PC-9 (cell line): ENCODE measurements around the gene NCOA3. TPM values are rescaled to one million over a fixed set of nuclear protein-coding genes. Genes with fewer than 3 reads are reported as not detected.
"Not testable (repeated sequence)": the region's sequence is repeated elsewhere in the genome, so short reads cannot be mapped to it uniquely, and the experiment has no call there.

Experiments
- BruUV-seq: library from RNA; stranded (reverse); fragments of 400-500 nt; replicated peaks from 2 replicates; lab custom pipeline; 2021; lab: Mats Ljungman, UMichigan
- CTCF ChIA-PET: fragments of 300-600 bp; sonication (Branson Sonifier 250); formaldehyde crosslinking; loops from one replicate; lab custom pipeline; 2022; ENCODE audit warnings: antibody characterized with exemption; lab: Charles Lee
- POLR2A ChIA-PET: fragments of 300-600 bp; sonication (Branson Sonifier 250); formaldehyde crosslinking; loops from one replicate; lab custom pipeline; 2022; ENCODE audit warnings: antibody characterized with exemption; ENCODE audit not compliant: unreplicated experiment; lab: Charles Lee
- DNase-seq, 2 experiments: peaks; one replicate each; pipeline versions ENCODE4 v3.0.0 to v3.0.0-alpha.2; 2015 to 2022; ENCODE audit warnings: mixed read lengths in 1 of 2
- H2AFZ ChIP-seq: fragments of 200-600 bp; sonication (generic); 2 replicates; pipeline ENCODE4 v1.8.1; 2017; ENCODE audit warnings: antibody characterized with exemption
- H3F3A ChIP-seq: fragments of 200-600 bp; sonication (generic); 2 replicates; pipeline ENCODE4 v1.8.1; 2017; ENCODE audit warnings: antibody characterized with exemption, mild to moderate bottlenecking, low read depth; ENCODE audit not compliant: insufficient read depth
- H3K27ac ChIP-seq: fragments of 200-600 bp; sonication (generic); 2 replicates; pipeline ENCODE4 v1.6.1; 2016; ENCODE audit warnings: mixed run types
- H3K27me3 ChIP-seq: fragments of 200-600 bp; sonication (generic); 2 replicates; pipeline ENCODE4 v1.6.1; 2016; ENCODE audit warnings: low read depth, mixed run types; ENCODE audit not compliant: insufficient read depth
- H3K36me3 ChIP-seq: fragments of 200-600 bp; sonication (generic); 2 replicates; pipeline ENCODE4 v1.6.1; 2016; ENCODE audit warnings: low read depth, mixed run types
- H3K4me1 ChIP-seq: fragments of 200-600 bp; sonication (generic); replicated peaks from 2 replicates; pipeline ENCODE4 v1.6.1; 2016; ENCODE audit warnings: mixed run types; ENCODE audit not compliant: insufficient read depth
- H3K4me2 ChIP-seq: fragments of 200-600 bp; sonication (generic); 2 replicates; pipeline ENCODE4 v1.6.1; 2017; ENCODE audit warnings: mixed run types
- H3K4me3 ChIP-seq: fragments of 200-600 bp; sonication (generic); 2 replicates; pipeline ENCODE4 v1.6.1; 2016; ENCODE audit warnings: mixed run types
- H3K79me2 ChIP-seq: fragments of 200-600 bp; sonication (generic); 2 replicates; pipeline ENCODE4 v1.6.1; 2017; ENCODE audit warnings: low read depth, mixed run types
- H3K9me2 ChIP-seq: fragments of 200-600 bp; sonication (generic); 2 replicates; pipeline ENCODE4 v1.8.1; 2017; ENCODE audit warnings: mild to moderate bottlenecking; ENCODE audit not compliant: insufficient read depth
- H3K9me3 ChIP-seq: fragments of 200-600 bp; sonication (generic); 2 replicates; pipeline ENCODE4 v1.8.1; 2016; ENCODE audit warnings: low read depth; ENCODE audit not compliant: insufficient read depth
- H4K20me1 ChIP-seq: fragments of 200-600 bp; sonication (generic); 2 replicates; pipeline ENCODE4 v1.8.1; 2017; ENCODE audit not compliant: insufficient read depth
- CTCF ChIP-seq: fragments of 200-600 bp; sonication (generic); conservative IDR thresholded peaks from 2 replicates; pipeline ENCODE4 v1.6.1; 2017; ENCODE audit warnings: mixed run types, antibody characterized with exemption, mild to moderate bottlenecking, moderate library complexity
- EZH2 ChIP-seq: fragments of 200-600 bp; sonication (generic); IDR thresholded peaks from 2 replicates; pipeline ENCODE4 v1.8.0; 2017; ENCODE audit warnings: antibody characterized with exemption, low read depth
- intact Hi-C: fragments of 100-400 bp; cut with micrococcal nuclease; formaldehyde crosslinking; loops from one replicate; pipeline ENCODE4 v1.10.0; 2022; ENCODE audit not compliant: unreplicated experiment
- total RNA-seq: library from RNA; stranded (reverse); gene quantifications from 2 replicates; pipeline ENCODE4 v1.2.3, GENCODE V29; 2021

The NCOA3 gene
- total RNA-seq, 1 experiment from 2014 or later: 78.0 TPM

- POLR2A ChIA-PET: interaction anchor here (0.6 to 0.8 kb wide), 3 partner anchors 71 to 751 kb away, joined by 3 read pairs; no protein-coding TSS in a partner anchor
These were observed 2.0 kb downstream of the NCOA3 start for GRCh38 chr20:47503685-47504084.

GRCh38 chr20:47506335-47506734, 4.6 kb downstream of the NCOA3 start:
- POLR2A ChIA-PET: interaction anchor here (0.6 kb wide), 1 partner anchor 67 kb away, joined by 4 read pairs; no protein-coding TSS in a partner anchor
- Histone ChIP-seq H3K27me3 (no peaks in the 10 kb centered on the region), H2AFZ (no peak overlapping the region), H3K9me2 (no peaks in the 10 kb centered on the region), H3K4me2 (peak overlapping the region; percentile 59), H3K36me3 (peaks cover 22% of the 10 kb centered on the region; the same call in 1 of the 2 replicates), H3K79me2 (peaks cover 96% of the 10 kb centered on the region), H4K20me1 (peaks cover 78% of the 10 kb centered on the region), H3K4me3 (peak overlapping the region; percentile 22; the same call in 1 of the 2 replicates), H3F3A (peaks cover 40% of the 10 kb centered on the region), H3K4me1 (peaks cover 56% of the 10 kb centered on the region), H3K27ac (peak overlapping the region; percentile 20), H3K9me3 (no peaks in the 10 kb centered on the region)
- intact Hi-C loops: no loop called here
- CTCF ChIA-PET: no interaction called here
- BruUV-seq: no TSS peak
- DNase-seq: peak; percentile 10 to 61
- no peak for TF ChIP-seq EZH2
- no peak; the same call in 1 of the 2 replicates for TF ChIP-seq CTCF

More at GRCh38 chr20:47503685-47504084, 2.0 kb downstream of the NCOA3 start:
- intact Hi-C loops: loop anchor here (5.0 kb wide), 4 partner anchors 44 to 231 kb away; no protein-coding TSS in a partner anchor
- no TSS peak for BruUV-seq
- Histone ChIP-seq H3K9me3 (no peaks in the 10 kb centered on the region), H3K4me2 (peak overlapping the region; percentile 83), H2AFZ (no peak overlapping the region), H3K4me3 (peak overlapping the region; percentile 77), H3K27ac (peak overlapping the region; percentile 90; the same call in 1 of the 2 replicates), H3K79me2 (peaks cover 76% of the 10 kb centered on the region), H3K27me3 (no peaks in the 10 kb centered on the region), H4K20me1 (peaks cover 56% of the 10 kb centered on the region), H3F3A (peaks cover 46% of the 10 kb centered on the region), H3K4me1 (peaks cover 67% of the 10 kb centered on the region), H3K36me3 (peaks cover 12% of the 10 kb centered on the region; the same call in 1 of the 2 replicates), H3K9me2 (no peaks in the 10 kb centered on the region)
- no peak for DNase-seq
- TF ChIP-seq CTCF (no peak), EZH2 (no peak)
- CTCF ChIA-PET: interaction anchor here (0.5 to 0.7 kb wide), 3 partner anchors 29 to 64 kb away, joined by 3 to 9 read pairs (median 5); no protein-coding TSS in a partner anchor

GRCh38 chr20:47506850-47507249, 5.2 kb downstream of the NCOA3 start:
- TF ChIP-seq EZH2: no peak
- TF ChIP-seq CTCF: no peak
- peak overlapping the region; percentile 59 for H3K4me2 ChIP-seq

GRCh38 chr20:47507275-47507981, 5.7 kb downstream of the NCOA3 start:
- H2AFZ ChIP-seq, intact Hi-C loops, CTCF ChIA-PET, H3K27me3 ChIP-seq, POLR2A ChIA-PET, DNase-seq, H3K9me2 ChIP-seq, BruUV-seq, H3K9me3 ChIP-seq: not testable (repeated sequence)
- Histone ChIP-seq H3K4me1 (peaks cover 56% of the 10 kb centered on the region), H3K4me2 (peak overlapping the region; percentile 59; the same call in 1 of the 2 replicates), H3K79me2 (peaks cover 99% of the 10 kb centered on the region), H3F3A (peaks cover 38% of the 10 kb centered on the region), H3K4me3 (peak overlapping the region; percentile 22; the same call in 1 of the 2 replicates), H4K20me1 (peaks cover 85% of the 10 kb centered on the region), H3K27ac (0 out of 2 replicates have a peak overlapping the region, but pooled peaks have one; percentile 20), H3K36me3 (peaks cover 23% of the 10 kb centered on the region; the same call in 1 of the 2 replicates)

More at GRCh38 chr20:47506850-47507249, 5.2 kb downstream of the NCOA3 start:
- peaks cover 22% of the 10 kb centered on the region; the same call in 1 of the 2 replicates for H3K36me3 ChIP-seq
- H3K27ac ChIP-seq: peak overlapping the region; percentile 20; the same call in 1 of the 2 replicates
- ChIA-PET POLR2A (interaction anchor here (0.6 kb wide), 1 partner anchor 68 kb away, joined by 4 read pairs; no protein-coding TSS in a partner anchor), CTCF (no interaction called here)
- peaks cover 39% of the 10 kb centered on the region for H3F3A ChIP-seq
- no peak for DNase-seq
- intact Hi-C loops: no loop called here
- peaks cover 82% of the 10 kb centered on the region for H4K20me1 ChIP-seq
- H3K4me3 ChIP-seq: peak overlapping the region; percentile 22; the same call in 1 of the 2 replicates
- H2AFZ ChIP-seq: no peak overlapping the region
- peaks cover 56% of the 10 kb centered on the region for H3K4me1 ChIP-seq
- H3K79me2 ChIP-seq: peaks cover 99% of the 10 kb centered on the region
- no peaks in the 10 kb centered on the region for H3K9me2 ChIP-seq
- no peaks in the 10 kb centered on the region for H3K9me3 ChIP-seq
- H3K27me3 ChIP-seq: no peaks in the 10 kb centered on the region
- BruUV-seq: no TSS peak
